Chondrocyte (in vitro differentiated cells): ENCODE results near the gene CMIP. TPM values are rescaled to one million over a fixed set of nuclear protein-coding genes. Genes with fewer than 3 reads are reported as not detected.

Experiments used
- DNase-seq: peaks from one replicate; pipeline ENCODE4 v3.0.0; 2021; ENCODE audit warnings: mixed read lengths, low spot score
- H3K27ac Mint-ChIP-seq: one replicate; pipeline ENCODE4 v1.8.0; 2021; ENCODE audit warnings: mild to moderate bottlenecking, moderate library complexity, mixed read lengths; ENCODE audit not compliant: unreplicated experiment
- H3K27me3 Mint-ChIP-seq: 2 replicates; pipeline ENCODE4 v1.8.0; 2021; ENCODE audit warnings: low read depth, mixed read lengths
- H3K36me3 Mint-ChIP-seq: 2 replicates; pipeline ENCODE4 v1.8.0; 2021; ENCODE audit warnings: low read depth, mixed read lengths
- H3K4me1 Mint-ChIP-seq: 2 replicates; pipeline ENCODE4 v1.8.0; 2021; ENCODE audit warnings: low read depth, mild to moderate bottlenecking, mixed read lengths
- H3K4me3 Mint-ChIP-seq: one replicate; pipeline ENCODE4 v1.8.0; 2021; ENCODE audit warnings: mild to moderate bottlenecking, moderate library complexity, mixed read lengths; ENCODE audit not compliant: unreplicated experiment
- H3K9me3 Mint-ChIP-seq: 2 replicates; pipeline ENCODE4 v1.8.0; 2021; ENCODE audit warnings: low read depth, mixed read lengths
- CTCF ChIP-seq: fragments of 200-600 bp; sonication (generic); IDR thresholded peaks from 2 replicates; pipeline ENCODE4 v1.5.0; 2021; ENCODE audit warnings: antibody characterized with exemption, mild to moderate bottlenecking, moderate library complexity
- total RNA-seq: library from RNA; stranded (reverse); gene quantifications from 3 replicates; pipeline ENCODE4 v1.2.1, GENCODE V29; 2021

The CMIP gene
- total RNA-seq, 1 donor from 2014 or later: 62.9 TPM

GRCh38 chr16:81458827-81459598 lies 14.4 kb downstream of the CMIP start:
- no peaks in the 10 kb centered on the region for H3K9me3 Mint-ChIP-seq
- H3K4me3 Mint-ChIP-seq: no peak overlapping the region
- no peak overlapping the region for H3K27ac Mint-ChIP-seq
- H3K4me1 Mint-ChIP-seq: peaks cover 17% of the 10 kb centered on the region
- DNase-seq: no peak
- no peak for TF ChIP-seq CTCF
- H3K36me3 Mint-ChIP-seq: peaks cover 4% of the 10 kb centered on the region
- no peaks in the 10 kb centered on the region for H3K27me3 Mint-ChIP-seq

GRCh38 chr16:81460075-81460474 lies 15.5 kb downstream of the CMIP start:
- no peak for TF ChIP-seq CTCF
- H3K4me3 Mint-ChIP-seq: no peak overlapping the region
- no peak overlapping the region for H3K27ac Mint-ChIP-seq
- no peak for DNase-seq
- peaks cover 17% of the 10 kb centered on the region for H3K4me1 Mint-ChIP-seq
- no peaks in the 10 kb centered on the region for H3K9me3 Mint-ChIP-seq
- peaks cover 4% of the 10 kb centered on the region for H3K36me3 Mint-ChIP-seq
- no peaks in the 10 kb centered on the region for H3K27me3 Mint-ChIP-seq

GRCh38 chr16:81461243-81461642 lies 16.6 kb downstream of the CMIP start:
- peaks cover 17% of the 10 kb centered on the region for H3K4me1 Mint-ChIP-seq
- DNase-seq: no peak
- no peak for TF ChIP-seq CTCF
- no peaks in the 10 kb centered on the region for H3K27me3 Mint-ChIP-seq
- H3K27ac Mint-ChIP-seq: no peak overlapping the region
- H3K9me3 Mint-ChIP-seq: no peaks in the 10 kb centered on the region
- peaks cover 4% of the 10 kb centered on the region for H3K36me3 Mint-ChIP-seq
- H3K4me3 Mint-ChIP-seq: no peak overlapping the region

GRCh38 chr16:81461766-81462165 lies 17.2 kb downstream of the CMIP start:
- no peaks in the 10 kb centered on the region for H3K9me3 Mint-ChIP-seq
- H3K4me3 Mint-ChIP-seq: no peak overlapping the region
- no peak overlapping the region for H3K27ac Mint-ChIP-seq
- peaks cover 17% of the 10 kb centered on the region for H3K4me1 Mint-ChIP-seq
- no peak for TF ChIP-seq CTCF
- peaks cover 4% of the 10 kb centered on the region for H3K36me3 Mint-ChIP-seq
- no peak for DNase-seq
- H3K27me3 Mint-ChIP-seq: no peaks in the 10 kb centered on the region

- no peak for DNase-seq
- Mint-ChIP-seq H3K4me1 (peaks cover 9% of the 10 kb centered on the region), H3K27ac (no peak overlapping the region), H3K27me3 (no peaks in the 10 kb centered on the region), H3K9me3 (no peaks in the 10 kb centered on the region), H3K4me3 (no peak overlapping the region), H3K36me3 (peaks cover 3% of the 10 kb centered on the region)
- no peak for TF ChIP-seq CTCF
These were observed 18.1 kb downstream of the CMIP start for GRCh38 chr16:81462683-81463082.
